Spinal cord (tissue), 10 donors: ENCODE results near the gene MAP3K20. TPM values are rescaled to one million over a fixed set of nuclear protein-coding genes. Genes with fewer than 3 reads are reported as not detected.
"Not testable (repeated sequence)": the region's sequence is repeated elsewhere in the genome, so short reads cannot be mapped to it uniquely, and the experiment has no call there.

Experiments used
- DNase-seq, 6 donors: peaks; one replicate each; pipeline versions ENCODE4 v3.0.0 to v3.0.0-alpha.2; 2013 to 2015; ENCODE audit warnings: low spot score in 6 of 6, low read depth in 4 of 6
- H3K27ac ChIP-seq: one replicate; pipeline ENCODE4 v1.5.1; 2013; ENCODE audit warnings: low read depth, low read length, control low read depth
- H3K27me3 ChIP-seq: one replicate; pipeline ENCODE4 v1.6.1; 2013; ENCODE audit warnings: low read length; ENCODE audit not compliant: control insufficient read depth, insufficient read depth
- H3K36me3 ChIP-seq: one replicate; pipeline ENCODE4 v1.6.1; 2013; ENCODE audit warnings: low read length; ENCODE audit not compliant: control insufficient read depth, insufficient read depth
- H3K4me1 ChIP-seq: one replicate; pipeline ENCODE4 v1.6.1; 2013; ENCODE audit warnings: low read length; ENCODE audit not compliant: control insufficient read depth, insufficient read depth
- H3K4me3 ChIP-seq: one replicate; pipeline ENCODE4 v1.5.1; 2013; ENCODE audit warnings: low read depth, low read length, control low read depth
- H3K9me3 ChIP-seq: one replicate; pipeline ENCODE4 v1.6.1; 2013; ENCODE audit warnings: low read length; ENCODE audit not compliant: control insufficient read depth, insufficient read depth
- WGBS: methylation state at CpG from one replicate; pipeline ENCODE4 v1.1.5; 2013; ENCODE audit warnings: missing lambda C conversion rate; ENCODE audit not compliant: insufficient coverage; 5-methylcytosine and 5-hydroxymethylcytosine counted together
- polyA plus RNA-seq, 2 donors: library from polyadenylated mRNA; unstranded; fragments of 120-200 nt; gene quantifications; one replicate each; pipeline ENCODE4 v1.2.1, GENCODE V29; 2013; ENCODE audit not compliant: insufficient read length in 2 of 2
- total RNA-seq, 2 donors: library from RNA; depleted of rRNA in 1 of 2; stranded (reverse); fragments of 120-200 nt in 1 of 2; fragments of >200 nt in 1 of 2; gene quantifications; one replicate each; pipeline versions ENCODE4 v1.2.3 to v1.2.4, GENCODE V29; 2013 to 2014
- donor health status: healthy.

MAP3K20 gene
- total and polyA plus RNA-seq, 4 donors = 8.0 to 26.8 (median 16.6) TPM

- H3K27ac ChIP-seq = no peak overlapping the region
- 100% methylated on average over 1 of the region's 3 CpGs for WGBS
- no peaks in the 10 kb centered on the region for H3K36me3 ChIP-seq
- DNase-seq = no peak
- peaks cover 3% of the 10 kb centered on the region for H3K4me1 ChIP-seq
- no peaks in the 10 kb centered on the region for H3K9me3 ChIP-seq
- H3K4me3 ChIP-seq = no peak overlapping the region
- no peaks in the 10 kb centered on the region for H3K27me3 ChIP-seq
These were observed 17.3 kb downstream of the MAP3K20 start for GRCh38 chr2:173092844-173093402.

- not testable (repeated sequence) for H3K9me3 ChIP-seq, H3K4me3 ChIP-seq, DNase-seq, H3K27ac ChIP-seq, H3K36me3 ChIP-seq, H3K4me1 ChIP-seq, H3K27me3 ChIP-seq
- no CpG with 5 or more reads among the region's 2 CpGs for WGBS
These were observed 18.0 kb downstream of the MAP3K20 start for GRCh38 chr2:173093617-173094016.

DNA sequence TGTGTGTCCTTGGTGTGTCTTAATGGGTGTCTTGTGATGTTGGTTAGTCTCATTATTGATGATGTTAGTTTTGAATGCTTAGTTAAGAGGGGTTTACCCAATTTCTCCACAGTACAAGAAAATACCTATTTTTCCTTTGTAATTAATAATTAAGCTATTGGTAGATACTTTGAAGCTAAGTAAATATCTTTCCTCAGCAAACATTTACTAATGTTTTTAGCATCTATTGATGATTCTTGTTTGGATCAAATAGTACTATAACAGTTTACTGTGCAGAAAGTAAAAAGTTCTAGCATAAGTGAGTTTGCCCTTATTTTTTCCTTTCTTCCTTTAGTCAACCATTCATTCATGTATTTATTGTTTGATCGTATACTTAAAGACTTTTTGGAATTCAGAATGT, 19.1 kb downstream of the MAP3K20 start:
- H3K4me3 ChIP-seq = no peak overlapping the region
- H3K27me3 ChIP-seq = no peaks in the 10 kb centered on the region
- WGBS = no CpG with 5 or more reads among the region's 1 CpG
- no peaks in the 10 kb centered on the region for H3K9me3 ChIP-seq
- H3K36me3 ChIP-seq = no peaks in the 10 kb centered on the region
- H3K4me1 ChIP-seq = peaks cover 3% of the 10 kb centered on the region
- DNase-seq = no peak
- H3K27ac ChIP-seq = no peak overlapping the region

DNA sequence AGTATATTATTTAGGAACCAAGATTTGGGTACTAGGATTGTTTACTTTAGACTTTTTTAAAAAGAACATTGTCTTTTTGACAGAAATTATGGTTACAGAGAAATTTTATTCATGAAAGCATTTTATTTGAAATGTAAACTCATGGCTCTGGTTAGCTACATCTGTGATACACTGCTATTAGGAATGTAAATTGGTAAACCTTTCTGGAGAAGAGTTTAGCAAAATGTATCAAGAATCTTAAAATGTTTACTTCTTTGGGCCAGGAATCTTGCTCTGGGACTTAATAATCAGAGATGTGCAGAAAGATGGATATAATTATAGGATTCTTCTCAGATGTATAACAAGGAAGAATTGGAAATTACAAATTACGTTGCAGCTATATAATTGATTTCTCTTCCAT, 19.7 kb downstream of the MAP3K20 start:
- H3K36me3 ChIP-seq = no peaks in the 10 kb centered on the region
- no peaks in the 10 kb centered on the region for H3K9me3 ChIP-seq
- no peak for DNase-seq
- H3K4me1 ChIP-seq = peaks cover 2% of the 10 kb centered on the region
- no peak overlapping the region for H3K4me3 ChIP-seq
- no CpG with 5 or more reads among the region's 1 CpG for WGBS
- H3K27ac ChIP-seq = no peak overlapping the region
- H3K27me3 ChIP-seq = no peaks in the 10 kb centered on the region

DNA sequence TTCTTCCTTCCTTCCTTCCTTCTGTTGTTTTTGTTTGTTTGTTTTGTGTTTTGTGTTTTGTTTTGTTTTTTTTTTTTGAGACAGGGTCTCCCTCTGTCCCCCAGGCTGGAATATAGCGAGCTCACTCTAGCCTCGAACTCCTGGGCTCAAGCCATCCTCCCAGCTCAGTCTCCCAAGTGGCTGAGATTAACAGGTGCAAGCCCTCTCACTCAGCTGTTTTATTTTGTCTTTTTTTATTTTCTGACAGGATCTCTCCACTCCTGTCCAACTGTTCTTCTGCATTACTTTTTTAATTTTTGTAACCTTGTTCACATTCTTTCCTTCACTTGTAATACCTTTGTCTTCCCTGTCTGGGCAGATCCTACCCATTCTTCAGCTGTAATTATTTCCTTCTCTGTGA, 23.6 kb downstream of the MAP3K20 start:
- H3K4me3 ChIP-seq = no peak overlapping the region
- no peaks in the 10 kb centered on the region for H3K4me1 ChIP-seq
- H3K27me3 ChIP-seq = no peaks in the 10 kb centered on the region
- 96% methylated on average over 2 of the region's 2 CpGs for WGBS
- no peaks in the 10 kb centered on the region for H3K9me3 ChIP-seq
- no peaks in the 10 kb centered on the region for H3K36me3 ChIP-seq
- no peak overlapping the region for H3K27ac ChIP-seq
- DNase-seq = no peak

- H3K4me3 ChIP-seq = no peak overlapping the region
- H3K9me3 ChIP-seq = no peaks in the 10 kb centered on the region
- no peaks in the 10 kb centered on the region for H3K36me3 ChIP-seq
- H3K27ac ChIP-seq = no peak overlapping the region
- H3K27me3 ChIP-seq = no peaks in the 10 kb centered on the region
- no CpG with 5 or more reads among the region's 2 CpGs for WGBS
- no peaks in the 10 kb centered on the region for H3K4me1 ChIP-seq
- DNase-seq = no peak
These were observed 24.2 kb downstream of the MAP3K20 start for GRCh38 chr2:173099804-173100203.

DNA sequence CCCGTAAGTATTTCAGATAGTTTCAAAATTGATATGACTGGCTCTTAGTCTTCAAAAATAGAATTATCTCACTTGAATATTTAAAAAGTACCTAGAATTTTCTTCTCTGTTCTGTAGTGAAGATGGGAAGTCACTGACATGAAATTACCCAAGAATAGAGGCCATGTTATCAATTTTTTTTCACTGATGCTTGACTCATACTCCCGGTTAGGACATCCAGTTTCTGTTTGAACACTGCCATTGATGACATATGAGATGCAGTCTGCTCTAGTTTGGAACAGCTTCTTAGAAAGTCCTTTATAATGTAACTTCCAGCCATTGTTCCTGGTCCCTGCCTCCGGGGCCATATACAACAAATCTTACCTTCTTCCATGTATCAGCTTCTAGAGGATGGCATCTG, 26.0 kb downstream of the MAP3K20 start:
- no peak overlapping the region for H3K27ac ChIP-seq
- H3K9me3 ChIP-seq = no peaks in the 10 kb centered on the region
- no peak for DNase-seq
- H3K4me3 ChIP-seq = no peak overlapping the region
- no peaks in the 10 kb centered on the region for H3K36me3 ChIP-seq
- 20% methylated on average over 1 of the region's 3 CpGs for WGBS
- H3K27me3 ChIP-seq = no peaks in the 10 kb centered on the region
- H3K4me1 ChIP-seq = no peaks in the 10 kb centered on the region

- Histone ChIP-seq H3K9me3 (no peaks in the 10 kb centered on the region), H3K4me3 (no peak overlapping the region), H3K27ac (no peak overlapping the region), H3K36me3 (no peaks in the 10 kb centered on the region), H3K27me3 (no peaks in the 10 kb centered on the region), H3K4me1 (no peaks in the 10 kb centered on the region)
- DNase-seq = no peak
- no CpG with 5 or more reads among the region's 1 CpG for WGBS
These were observed 28.5 kb downstream of the MAP3K20 start for GRCh38 chr2:173104156-173104555.

- no peaks in the 10 kb centered on the region for H3K36me3 ChIP-seq
- H3K9me3 ChIP-seq = no peaks in the 10 kb centered on the region
- no peak for DNase-seq
- H3K27ac ChIP-seq = no peak overlapping the region
- WGBS = 98% methylated on average over 4 of the region's 8 CpGs
- no peaks in the 10 kb centered on the region for H3K27me3 ChIP-seq
- no peaks in the 10 kb centered on the region for H3K4me1 ChIP-seq
- H3K4me3 ChIP-seq = no peak overlapping the region
These were observed 31.4 kb downstream of the MAP3K20 start for GRCh38 chr2:173106959-173107628.

GRCh38 chr2:173107629-173108022, 32.0 kb downstream of the MAP3K20 start:
- WGBS = no CpG with 5 or more reads among the region's 6 CpGs
- no peak overlapping the region for H3K4me3 ChIP-seq
- no peaks in the 10 kb centered on the region for H3K4me1 ChIP-seq
- DNase-seq = no peak
- no peaks in the 10 kb centered on the region for H3K36me3 ChIP-seq
- no peak overlapping the region for H3K27ac ChIP-seq
- H3K27me3 ChIP-seq = no peaks in the 10 kb centered on the region
- no peaks in the 10 kb centered on the region for H3K9me3 ChIP-seq
